H9 (cell line): ENCODE results near the gene PAOX. TPM values are rescaled to one million over a fixed set of nuclear protein-coding genes. Genes with fewer than 3 reads are reported as not detected.

Experiments used
- DNase-seq: peaks from one replicate; pipeline ENCODE4 v3.0.0-alpha.2; 2017
- H2AFZ ChIP-seq: one replicate; pipeline ENCODE4 v1.6.1; 2013; ENCODE audit warnings: mild to moderate bottlenecking, low read length, control low read depth, moderate library complexity
- H2AK5ac ChIP-seq: 2 replicates; pipeline ENCODE4 v1.6.1; 2013; ENCODE audit warnings: low read length, control low read depth, mixed read lengths; ENCODE audit not compliant: insufficient read length
- H2BK120ac ChIP-seq: one replicate; pipeline ENCODE4 v1.6.1; 2013; ENCODE audit warnings: low read depth, mild to moderate bottlenecking, low read length, control low read depth, inconsistent platforms; ENCODE audit not compliant: poor library complexity, severe bottlenecking
- H2BK12ac ChIP-seq: 2 replicates; pipeline ENCODE4 v1.6.1; 2013; ENCODE audit warnings: low read length, control low read depth, mixed read lengths, low read depth; ENCODE audit not compliant: insufficient read length
- H2BK15ac ChIP-seq: 2 replicates; pipeline ENCODE4 v1.6.1; 2013; ENCODE audit warnings: low read depth, low read length, control low read depth
- H2BK20ac ChIP-seq: one replicate; pipeline ENCODE4 v1.6.1; 2013; ENCODE audit warnings: low read depth, mild to moderate bottlenecking, low read length, control low read depth, inconsistent platforms; ENCODE audit not compliant: poor library complexity, severe bottlenecking
- H2BK5ac ChIP-seq: 2 replicates; pipeline ENCODE4 v1.6.1; 2013; ENCODE audit warnings: low read length, control low read depth, mixed read lengths; ENCODE audit not compliant: insufficient read length
- H3K14ac ChIP-seq: 2 replicates; pipeline ENCODE4 v1.6.1; 2013; ENCODE audit warnings: low read length, control low read depth; ENCODE audit not compliant: insufficient read depth
- H3K18ac ChIP-seq: 2 replicates; pipeline ENCODE4 v1.6.1; 2013; ENCODE audit warnings: low read depth, mild to moderate bottlenecking, mixed read lengths, low read length, control low read depth; ENCODE audit not compliant: insufficient read length
- H3K23ac ChIP-seq: 2 replicates; pipeline ENCODE4 v1.6.1; 2013; ENCODE audit warnings: low read length, control low read depth, mixed read lengths, low read depth; ENCODE audit not compliant: insufficient read length
- H3K23me2 ChIP-seq: 2 replicates; pipeline ENCODE4 v1.6.1; 2013; ENCODE audit warnings: low read depth, mild to moderate bottlenecking, mixed read lengths, low read length, control low read depth; ENCODE audit not compliant: insufficient read length, poor library complexity, severe bottlenecking
- H3K27ac ChIP-seq: 2 replicates; pipeline ENCODE4 v1.5.1; 2013; ENCODE audit warnings: low read length, control low read depth, mixed read lengths, low read depth; ENCODE audit not compliant: insufficient read length
- H3K27me3 ChIP-seq: 2 replicates; pipeline ENCODE4 v1.6.1; 2013; ENCODE audit warnings: low read length, control low read depth, inconsistent platforms; ENCODE audit not compliant: insufficient read depth
- H3K4ac ChIP-seq: 2 replicates; pipeline ENCODE4 v1.6.1; 2013; ENCODE audit warnings: low read depth, mild to moderate bottlenecking, control low read depth, inconsistent platforms, low read length, moderate library complexity
- H3K4me1 ChIP-seq: 2 replicates; pipeline ENCODE4 v1.6.1; 2013; ENCODE audit warnings: low read length, control low read depth, inconsistent platforms; ENCODE audit not compliant: insufficient read depth
- H3K4me2 ChIP-seq: 2 replicates; pipeline ENCODE4 v1.6.1; 2013; ENCODE audit warnings: low read length, control low read depth, mixed read lengths; ENCODE audit not compliant: insufficient read length, insufficient read depth
- H3K56ac ChIP-seq: 2 replicates; pipeline ENCODE4 v1.6.1; 2013; ENCODE audit warnings: low read depth, mild to moderate bottlenecking, mixed read lengths, low read length, control low read depth; ENCODE audit not compliant: insufficient read length
- H3K79me1 ChIP-seq: 2 replicates; pipeline ENCODE4 v1.6.1; 2013; ENCODE audit warnings: low read depth, mild to moderate bottlenecking, moderate library complexity, low read length, control low read depth, inconsistent platforms; ENCODE audit not compliant: insufficient read depth, poor library complexity, severe bottlenecking
- H3K79me2 ChIP-seq: 2 replicates; pipeline ENCODE4 v1.6.1; 2013; ENCODE audit warnings: low read length, control low read depth, inconsistent platforms; ENCODE audit not compliant: insufficient read depth
- H3K9ac ChIP-seq: 2 replicates; pipeline ENCODE4 v1.6.1; 2013; ENCODE audit warnings: low read length, control low read depth, mixed read lengths; ENCODE audit not compliant: insufficient read length; ENCODE audit errors: extremely low read depth
- H3K9me3 ChIP-seq: one replicate; pipeline ENCODE4 v1.6.1; 2013; ENCODE audit warnings: low read depth, low read length, inconsistent platforms; ENCODE audit not compliant: control insufficient read depth
- H3T11ph ChIP-seq: one replicate; pipeline ENCODE4 v1.6.1; 2013; ENCODE audit warnings: mild to moderate bottlenecking, low read length, control low read depth, inconsistent platforms
- H4K20me1 ChIP-seq: one replicate; pipeline ENCODE4 v1.6.1; 2013; ENCODE audit not compliant: control insufficient read depth, insufficient read length, insufficient read depth
- H4K5ac ChIP-seq: 2 replicates; pipeline ENCODE4 v1.6.1; 2013; ENCODE audit warnings: low read depth, mild to moderate bottlenecking, mixed read lengths, low read length, control low read depth; ENCODE audit not compliant: insufficient read length
- H4K8ac ChIP-seq: replicated peaks from 2 replicates; pipeline ENCODE4 v1.6.1; 2013; ENCODE audit warnings: low read length, control low read depth, mixed read lengths, low read depth; ENCODE audit not compliant: insufficient read length
- H4K91ac ChIP-seq: 2 replicates; pipeline ENCODE4 v1.6.1; 2013; ENCODE audit warnings: low read depth, mild to moderate bottlenecking, moderate library complexity, mixed read lengths, low read length, control low read depth; ENCODE audit not compliant: insufficient read length
- H3K27ac Mint-ChIP-seq, 3 experiments: 2 replicates in 2 of 3; 3 replicates in 1 of 3; pipeline ENCODE4 v1.8.0; 2020 to 2021; ENCODE audit warnings: mixed read lengths in 3 of 3, mild to moderate bottlenecking in 1 of 3, moderate library complexity in 1 of 3
- H3K27me3 Mint-ChIP-seq: 2 replicates; pipeline ENCODE4 v1.8.0; 2021; ENCODE audit warnings: low read depth, mild to moderate bottlenecking, moderate library complexity, mixed read lengths
- H3K36me3 Mint-ChIP-seq, 3 experiments: 2 replicates in 2 of 3; 3 replicates in 1 of 3; pipeline ENCODE4 v1.8.0; 2020 to 2021; ENCODE audit warnings: low read depth in 3 of 3, mixed read lengths in 3 of 3; ENCODE audit not compliant: insufficient read depth in 1 of 3
- H3K4me1 Mint-ChIP-seq, 2 experiments: 2 replicates each; pipeline ENCODE4 v1.8.0; 2020; ENCODE audit warnings: mixed read lengths in 2 of 2
- H3K4me3 Mint-ChIP-seq, 2 experiments: 2 replicates in 1 of 2; 3 replicates in 1 of 2; pipeline ENCODE4 v1.8.0; 2020 to 2021; ENCODE audit warnings: mild to moderate bottlenecking in 2 of 2, mixed read lengths in 2 of 2, moderate library complexity in 1 of 2
- H3K9me3 Mint-ChIP-seq, 2 experiments: 2 replicates in 1 of 2; 3 replicates in 1 of 2; pipeline ENCODE4 v1.8.0; 2020; ENCODE audit warnings: mild to moderate bottlenecking in 2 of 2, mixed read lengths in 2 of 2, moderate library complexity in 1 of 2
- WGBS: extraction: QIAGEN DNeasy Blood & Tissue Kit; methylation state at CpG from one replicate; pipeline ENCODE4 v1.1.7; 2013; ENCODE audit warnings: missing lambda C conversion rate, low lambda C conversion rate, mixed read lengths; ENCODE audit not compliant: insufficient read length; ENCODE audit errors: extremely low coverage; 5-methylcytosine and 5-hydroxymethylcytosine counted together
- total RNA-seq: library from RNA; stranded (reverse); gene quantifications from 2 replicates; pipeline ENCODE4 v1.2.1, GENCODE V29; 2021
- TF ChIP-seq, protein P1 (sequence below): fragments of 200-600 bp; sonication (generic); conservative IDR thresholded peaks from 3 replicates; pipeline ENCODE4 v1.8.0; 2021; ENCODE audit warnings: antibody characterized with exemption, mild to moderate bottlenecking

PAOX gene
- total RNA-seq, 1 experiment from 2014 or later: 5.6 TPM

DNA sequence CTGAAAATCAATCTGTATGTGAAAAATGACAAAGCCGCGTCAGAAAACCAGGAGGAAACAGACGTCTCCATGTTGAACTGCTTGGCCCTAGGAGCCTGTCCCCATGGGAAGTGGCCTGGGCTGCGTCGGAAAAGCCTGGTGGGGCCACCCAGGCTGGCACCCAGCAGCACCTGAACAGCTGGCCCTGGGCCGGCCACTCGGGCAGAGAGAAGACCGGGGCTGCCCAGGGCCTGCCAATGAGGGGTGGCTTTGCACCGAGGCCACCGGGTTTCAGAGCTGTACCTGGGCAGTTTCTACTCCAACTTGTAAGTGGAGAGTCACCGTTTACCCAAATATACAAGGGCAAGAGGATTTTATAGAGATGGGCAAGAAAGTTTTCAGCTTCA, 20.1 kb upstream of the PAOX start:
- H4K8ac ChIP-seq: no peak overlapping the region
- H2BK15ac ChIP-seq: no peak overlapping the region
- H3K9ac ChIP-seq: no peak overlapping the region
- no peak overlapping the region for H2AFZ ChIP-seq
- no peak overlapping the region for H3K4me2 ChIP-seq
- H3K9me3 ChIP-seq: no peaks in the 10 kb centered on the region
- DNase-seq: no peak
- H3K27me3 Mint-ChIP-seq: peaks cover 24% of the 10 kb centered on the region
- no peaks in the 10 kb centered on the region; the same call in 1 of the 2 replicates for H3K27me3 ChIP-seq
- H3K27ac ChIP-seq: no peak overlapping the region
- no CpG with 5 or more reads among the region's 11 CpGs for WGBS
- no peak overlapping the region for H3K4ac ChIP-seq
- no peak overlapping the region for H3K18ac ChIP-seq
- no peak overlapping the region for H2BK20ac ChIP-seq
- H3K36me3 Mint-ChIP-seq: peaks cover 16 to 26% (median 24%) of the 10 kb centered on the region in 3 experiments; a peak in 6 of 7 replicates
- H3K56ac ChIP-seq: no peak overlapping the region
- H3K23me2 ChIP-seq: no peaks in the 10 kb centered on the region
- no peak overlapping the region for H3K4me3 Mint-ChIP-seq
- no peaks in the 10 kb centered on the region for H3K9me3 Mint-ChIP-seq
- no peak overlapping the region for H2BK5ac ChIP-seq
- H2AK5ac ChIP-seq: no peak overlapping the region
- H4K5ac ChIP-seq: no peak overlapping the region
- TF ChIP-seq, protein P1, sequence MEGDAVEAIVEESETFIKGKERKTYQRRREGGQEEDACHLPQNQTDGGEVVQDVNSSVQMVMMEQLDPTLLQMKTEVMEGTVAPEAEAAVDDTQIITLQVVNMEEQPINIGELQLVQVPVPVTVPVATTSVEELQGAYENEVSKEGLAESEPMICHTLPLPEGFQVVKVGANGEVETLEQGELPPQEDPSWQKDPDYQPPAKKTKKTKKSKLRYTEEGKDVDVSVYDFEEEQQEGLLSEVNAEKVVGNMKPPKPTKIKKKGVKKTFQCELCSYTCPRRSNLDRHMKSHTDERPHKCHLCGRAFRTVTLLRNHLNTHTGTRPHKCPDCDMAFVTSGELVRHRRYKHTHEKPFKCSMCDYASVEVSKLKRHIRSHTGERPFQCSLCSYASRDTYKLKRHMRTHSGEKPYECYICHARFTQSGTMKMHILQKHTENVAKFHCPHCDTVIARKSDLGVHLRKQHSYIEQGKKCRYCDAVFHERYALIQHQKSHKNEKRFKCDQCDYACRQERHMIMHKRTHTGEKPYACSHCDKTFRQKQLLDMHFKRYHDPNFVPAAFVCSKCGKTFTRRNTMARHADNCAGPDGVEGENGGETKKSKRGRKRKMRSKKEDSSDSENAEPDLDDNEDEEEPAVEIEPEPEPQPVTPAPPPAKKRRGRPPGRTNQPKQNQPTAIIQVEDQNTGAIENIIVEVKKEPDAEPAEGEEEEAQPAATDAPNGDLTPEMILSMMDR: no peak
- no peak overlapping the region for H2BK120ac ChIP-seq
- H3K79me1 ChIP-seq: no peaks in the 10 kb centered on the region
- H4K20me1 ChIP-seq: no peaks in the 10 kb centered on the region
- H3K27ac Mint-ChIP-seq: no peak overlapping the region
- peaks cover 0 to 2% of the 10 kb centered on the region in 2 experiments; a peak in 1 of 4 replicates for H3K4me1 Mint-ChIP-seq
- H3K79me2 ChIP-seq: no peaks in the 10 kb centered on the region
- no peak overlapping the region for H4K91ac ChIP-seq
- H3K4me1 ChIP-seq: no peaks in the 10 kb centered on the region
- no peak overlapping the region for H3K23ac ChIP-seq
- H3T11ph ChIP-seq: no peak overlapping the region
- H2BK12ac ChIP-seq: no peak overlapping the region
- H3K14ac ChIP-seq: no peak overlapping the region
